Skeletal muscle cell (primary cell): ENCODE measurements around the gene MTRFR.
"Not testable (repeated sequence)": the region's sequence is repeated elsewhere in the genome, so short reads cannot be mapped to it uniquely, and the experiment has no call there.

Experiments
- DNase-seq: peaks from one replicate; pipeline ENCODE4 v3.0.0-alpha.2; 2010; ENCODE audit warnings: low read depth
- H3K4me3 ChIP-seq: 2 replicates; pipeline ENCODE4 v1.5.1; 2011; ENCODE audit warnings: low read depth, mild to moderate bottlenecking, control low read depth, low read length, moderate library complexity

The MTRFR gene

GRCh38 chr12:123248129-123248528 lies 14.9 kb downstream of the MTRFR start:
- DNase-seq, H3K4me3 ChIP-seq: not testable (repeated sequence)

- not testable (repeated sequence) for H3K4me3 ChIP-seq, DNase-seq
Observed at GRCh38 chr12:123248996-123249741, 15.9 kb downstream of the MTRFR start.

GRCh38 chr12:123250471-123251383 lies 17.5 kb downstream of the MTRFR start:
- H3K4me3 ChIP-seq, result no peak overlapping the region

GRCh38 chr12:123251403-123252076 lies 18.3 kb downstream of the MTRFR start:
- DNase-seq, result no peak
- no peak overlapping the region for H3K4me3 ChIP-seq

More at GRCh38 chr12:123250471-123251383, 17.5 kb downstream of the MTRFR start:
- no peak for DNase-seq

GRCh38 chr12:123252365-123252764 lies 19.1 kb downstream of the MTRFR start:
- not testable (repeated sequence) for H3K4me3 ChIP-seq, DNase-seq

GRCh38 chr12:123253641-123254459 lies 20.6 kb downstream of the MTRFR start:
- DNase-seq, result no peak

GRCh38 chr12:123254853-123255446 lies 21.7 kb downstream of the MTRFR start:
- H3K4me3 ChIP-seq, result no peak overlapping the region
- no peak for DNase-seq

More at GRCh38 chr12:123253641-123254459, 20.6 kb downstream of the MTRFR start:
- H3K4me3 ChIP-seq, result no peak overlapping the region

- no peak for DNase-seq
Observed at GRCh38 chr12:123258593-123258992, 25.4 kb downstream of the MTRFR start.

GRCh38 chr12:123260081-123260480 lies 26.8 kb downstream of the MTRFR start:
- H3K4me3 ChIP-seq, result no peak overlapping the region
- no peak for DNase-seq

More at GRCh38 chr12:123258593-123258992, 25.4 kb downstream of the MTRFR start:
- H3K4me3 ChIP-seq, result no peak overlapping the region

- DNase-seq, result no peak
- no peak overlapping the region for H3K4me3 ChIP-seq
Observed at GRCh38 chr12:123261196-123261595, 28.0 kb downstream of the MTRFR start.

GRCh38 chr12:123263196-123263817 lies 30.1 kb downstream of the MTRFR start:
- DNase-seq, result no peak
- no peak overlapping the region for H3K4me3 ChIP-seq

- DNase-seq, result no peak
- H3K4me3 ChIP-seq, result no peak overlapping the region
Observed at GRCh38 chr12:123264642-123265041, 31.4 kb downstream of the MTRFR start.

- no peak for DNase-seq
- H3K4me3 ChIP-seq, result no peak overlapping the region
Observed at GRCh38 chr12:123265851-123266678, 32.8 kb downstream of the MTRFR start.

GRCh38 chr12:123266679-123267277 lies 33.5 kb downstream of the MTRFR start:
- H3K4me3 ChIP-seq, result no peak overlapping the region
- DNase-seq, result no peak

- H3K4me3 ChIP-seq, result peak overlapping the region; percentile 7
- no peak for DNase-seq
Observed at GRCh38 chr12:123267335-123267920, 34.2 kb downstream of the MTRFR start.

- DNase-seq, result peak; percentile 31
- peak overlapping the region; percentile 7 for H3K4me3 ChIP-seq
Observed at GRCh38 chr12:123267991-123268843, 35.0 kb downstream of the MTRFR start.
